ENCODE results near the gene TNNC2. TPM values are rescaled to one million over a fixed set of nuclear protein-coding genes. Genes with fewer than 3 reads are reported as not detected.

TNNC2 gene
- total RNA-seq, 4 donors from 2014 or later: 1.4 to 10.7 (median 2.6) TPM; not detected in 1

- no peak overlapping the region for H3K4me3 ChIP-seq (ENCODE audit: low read depth, poor library complexity, severe bottlenecking)
- no peak for TF ChIP-seq CTCF (IDR thresholded peaks at IDR 0.05)
- TF ChIP-seq POLR2A (IDR thresholded peaks at IDR 0.05): no peak
- 67 to 73% methylated on average over 5 of the region's 5 CpGs for WGBS, 2 donors
- intact Hi-C loops (cut with DNase I; ENCODE audit: low total_unique reads): no loop called here
- DNase-seq (ENCODE audit: low spot score in 2 of 2): no peak
These were observed 15.2 kb upstream of the TNNC2 start for GRCh38 chr20:45842169-45842812.

GRCh38 chr20:45841407-45842129 is 14.5 kb upstream of the TNNC2 start:
- no peak overlapping the region for H3K4me3 ChIP-seq (ENCODE audit: low read depth, poor library complexity, severe bottlenecking)
- intact Hi-C loops (cut with DNase I; ENCODE audit: low total_unique reads): no loop called here
- no peak for DNase-seq (ENCODE audit: low spot score in 2 of 2)
- no peak for TF ChIP-seq POLR2A (IDR thresholded peaks at IDR 0.05)
- no peak for TF ChIP-seq CTCF (IDR thresholded peaks at IDR 0.05)
- 88% methylated on average over 10 of the region's 10 CpGs for WGBS, 2 donors

- no peak for DNase-seq (ENCODE audit: low spot score in 2 of 2)
- WGBS, 2 donors: 86 to 91% methylated on average over 17 to 19 of the region's 25 CpGs
- TF ChIP-seq POLR2A (IDR thresholded peaks at IDR 0.05) (no peak), CTCF (IDR thresholded peaks at IDR 0.05) (no peak)
- intact Hi-C loops (cut with DNase I; ENCODE audit: low total_unique reads): no loop called here
- no peak overlapping the region for H3K4me3 ChIP-seq (ENCODE audit: low read depth, poor library complexity, severe bottlenecking)
These were observed 13.6 kb upstream of the TNNC2 start for GRCh38 chr20:45840700-45841198.

- WGBS, 2 donors: 41 to 45% methylated on average over 1 of the region's 1 CpG
- intact Hi-C loops (cut with DNase I; ENCODE audit: low total_unique reads): no loop called here
- DNase-seq (ENCODE audit: low spot score in 2 of 2): no peak
- TF ChIP-seq POLR2A (IDR thresholded peaks at IDR 0.05) (no peak), CTCF (IDR thresholded peaks at IDR 0.05) (no peak)
- H3K4me3 ChIP-seq (ENCODE audit: low read depth, poor library complexity, severe bottlenecking): no peak overlapping the region
These were observed 9.7 kb upstream of the TNNC2 start for GRCh38 chr20:45836841-45837240.

GRCh38 chr20:45835825-45836224 is 8.7 kb upstream of the TNNC2 start:
- TF ChIP-seq CTCF (IDR thresholded peaks at IDR 0.05) (no peak), POLR2A (IDR thresholded peaks at IDR 0.05) (no peak)
- H3K4me3 ChIP-seq (ENCODE audit: low read depth, poor library complexity, severe bottlenecking): no peak overlapping the region
- intact Hi-C loops (cut with DNase I; ENCODE audit: low total_unique reads): no loop called here
- DNase-seq (ENCODE audit: low spot score in 2 of 2): peak; percentile 86 to 95
- 43 to 45% methylated on average over 5 of the region's 5 CpGs for WGBS, 2 donors

Data from lower leg skin (tissue), 4 donors.